GM10248 (cell line): ENCODE data around the gene DTX3.
"Not testable (repeated sequence)": the region's sequence is repeated elsewhere in the genome, so short reads cannot be mapped to it uniquely, and the experiment has no call there.

Source experiments
- CTCF ChIA-PET: fragments of 300-600 bp; sonication (Branson Sonifier 250); formaldehyde crosslinking; extraction: SDS; loops from one replicate; lab custom pipeline; 2021; ENCODE audit warnings: antibody characterized with exemption; lab: Yijun Ruan, JAX
- POLR2A ChIA-PET: fragments of 350-650 bp; sonication (Branson Sonifier 250); formaldehyde crosslinking; extraction: SDS; loops from one replicate; lab custom pipeline; 2020; ENCODE audit warnings: antibody characterized with exemption; lab: Yijun Ruan, JAX
- DNase-seq: peaks from one replicate; pipeline ENCODE4 v3.0.0; 2012; ENCODE audit errors: extremely low spot score
- TF ChIP-seq, protein P1 (sequence below): IDR thresholded peaks from 2 replicates; pipeline ENCODE4 v1.5.1; 2012; ENCODE audit warnings: mild to moderate bottlenecking, low read depth; ENCODE audit errors: extremely low read depth, missing control alignments, control extremely low read depth

Gene DTX3

GRCh38 chr12:57564178-57564740 lies 40.4 kb upstream of the DTX3 start:
- TF ChIP-seq, protein P1, sequence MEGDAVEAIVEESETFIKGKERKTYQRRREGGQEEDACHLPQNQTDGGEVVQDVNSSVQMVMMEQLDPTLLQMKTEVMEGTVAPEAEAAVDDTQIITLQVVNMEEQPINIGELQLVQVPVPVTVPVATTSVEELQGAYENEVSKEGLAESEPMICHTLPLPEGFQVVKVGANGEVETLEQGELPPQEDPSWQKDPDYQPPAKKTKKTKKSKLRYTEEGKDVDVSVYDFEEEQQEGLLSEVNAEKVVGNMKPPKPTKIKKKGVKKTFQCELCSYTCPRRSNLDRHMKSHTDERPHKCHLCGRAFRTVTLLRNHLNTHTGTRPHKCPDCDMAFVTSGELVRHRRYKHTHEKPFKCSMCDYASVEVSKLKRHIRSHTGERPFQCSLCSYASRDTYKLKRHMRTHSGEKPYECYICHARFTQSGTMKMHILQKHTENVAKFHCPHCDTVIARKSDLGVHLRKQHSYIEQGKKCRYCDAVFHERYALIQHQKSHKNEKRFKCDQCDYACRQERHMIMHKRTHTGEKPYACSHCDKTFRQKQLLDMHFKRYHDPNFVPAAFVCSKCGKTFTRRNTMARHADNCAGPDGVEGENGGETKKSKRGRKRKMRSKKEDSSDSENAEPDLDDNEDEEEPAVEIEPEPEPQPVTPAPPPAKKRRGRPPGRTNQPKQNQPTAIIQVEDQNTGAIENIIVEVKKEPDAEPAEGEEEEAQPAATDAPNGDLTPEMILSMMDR: no peak
- ChIA-PET POLR2A (no interaction called here), CTCF (interaction anchor here (12.9 kb wide), 1 partner anchor 19 kb away, joined by 134 read pairs; no protein-coding TSS in a partner anchor)
- DNase-seq: no peak

DNA sequence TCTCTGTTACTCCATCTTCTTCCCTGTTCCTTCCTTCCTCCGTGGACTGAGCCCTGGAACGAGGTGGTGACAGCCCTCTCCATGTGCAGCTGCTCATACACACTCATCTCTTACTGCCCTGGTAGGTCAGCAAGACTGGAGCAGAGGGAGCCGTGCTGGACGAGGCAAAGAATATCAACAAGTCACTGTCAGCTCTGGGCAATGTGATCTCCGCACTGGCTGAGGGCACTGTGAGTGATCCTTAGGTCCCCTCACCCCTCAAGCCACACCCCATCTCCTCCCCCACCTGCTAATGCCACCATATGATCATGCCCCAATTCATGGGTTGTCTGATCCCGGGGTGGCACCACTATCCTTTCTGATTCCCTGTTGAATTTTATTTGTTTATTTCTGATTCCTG lies 35.8 kb upstream of the DTX3 start:
- CTCF ChIA-PET: interaction anchor here (1.6 to 12.9 kb wide), 2 partner anchors 14 to 125 kb away, joined by 3 to 134 read pairs; partner anchors contain the start of gene OS9
- TF ChIP-seq, protein P1: no peak
- no peak for DNase-seq
- POLR2A ChIA-PET: no interaction called here

DNA sequence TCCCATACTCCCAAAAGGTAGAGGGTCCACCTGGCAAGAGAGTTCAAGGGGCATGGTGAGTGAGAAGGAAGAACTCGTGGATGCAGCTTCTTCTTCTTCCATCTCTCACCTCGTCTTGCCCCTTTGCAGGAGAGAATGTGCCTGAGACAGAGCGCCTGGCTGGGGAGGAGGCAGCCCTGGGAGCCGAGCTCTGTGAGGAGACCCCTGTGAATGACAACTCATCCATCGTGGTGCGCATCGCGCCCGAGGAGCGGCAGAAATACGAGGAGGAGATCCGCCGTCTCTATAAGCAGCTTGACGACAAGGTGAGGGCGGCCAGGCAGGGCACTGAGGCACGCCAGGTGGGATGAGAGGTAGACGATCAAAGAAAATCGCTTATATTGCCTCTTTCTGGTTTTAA lies 34.8 kb upstream of the DTX3 start:
- ChIA-PET CTCF (interaction anchor here (1.6 to 12.9 kb wide), 2 partner anchors 13 to 124 kb away, joined by 3 to 134 read pairs; partner anchors contain the start of gene OS9), POLR2A (no interaction called here)
- TF ChIP-seq, protein P1: no peak
- no peak for DNase-seq

DNA sequence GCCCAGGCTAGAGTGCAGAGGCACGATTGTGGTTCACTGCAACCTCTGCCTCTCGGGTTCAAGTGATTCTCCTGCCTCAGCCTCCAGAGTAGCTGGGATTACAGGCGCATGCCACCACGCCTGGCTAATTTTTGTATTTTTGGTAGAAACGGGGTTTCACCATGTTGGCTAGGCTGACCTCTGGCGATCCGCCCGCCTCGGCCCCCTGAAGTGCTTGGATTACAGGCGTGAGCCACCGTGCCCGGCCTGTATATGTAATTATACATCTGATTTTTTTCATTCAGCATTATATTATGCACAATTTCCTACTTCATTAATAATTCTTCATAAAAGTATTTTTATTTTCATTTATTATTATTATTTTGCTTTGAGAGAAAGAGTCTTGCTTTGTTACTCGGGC lies 34.2 kb upstream of the DTX3 start:
- DNase-seq, POLR2A ChIA-PET: not testable (repeated sequence)
- CTCF ChIA-PET: interaction anchor here (1.0 to 12.9 kb wide), 5 partner anchors 8 to 52 kb away, joined by 3 to 134 read pairs (median 4); no protein-coding TSS in a partner anchor

DNA sequence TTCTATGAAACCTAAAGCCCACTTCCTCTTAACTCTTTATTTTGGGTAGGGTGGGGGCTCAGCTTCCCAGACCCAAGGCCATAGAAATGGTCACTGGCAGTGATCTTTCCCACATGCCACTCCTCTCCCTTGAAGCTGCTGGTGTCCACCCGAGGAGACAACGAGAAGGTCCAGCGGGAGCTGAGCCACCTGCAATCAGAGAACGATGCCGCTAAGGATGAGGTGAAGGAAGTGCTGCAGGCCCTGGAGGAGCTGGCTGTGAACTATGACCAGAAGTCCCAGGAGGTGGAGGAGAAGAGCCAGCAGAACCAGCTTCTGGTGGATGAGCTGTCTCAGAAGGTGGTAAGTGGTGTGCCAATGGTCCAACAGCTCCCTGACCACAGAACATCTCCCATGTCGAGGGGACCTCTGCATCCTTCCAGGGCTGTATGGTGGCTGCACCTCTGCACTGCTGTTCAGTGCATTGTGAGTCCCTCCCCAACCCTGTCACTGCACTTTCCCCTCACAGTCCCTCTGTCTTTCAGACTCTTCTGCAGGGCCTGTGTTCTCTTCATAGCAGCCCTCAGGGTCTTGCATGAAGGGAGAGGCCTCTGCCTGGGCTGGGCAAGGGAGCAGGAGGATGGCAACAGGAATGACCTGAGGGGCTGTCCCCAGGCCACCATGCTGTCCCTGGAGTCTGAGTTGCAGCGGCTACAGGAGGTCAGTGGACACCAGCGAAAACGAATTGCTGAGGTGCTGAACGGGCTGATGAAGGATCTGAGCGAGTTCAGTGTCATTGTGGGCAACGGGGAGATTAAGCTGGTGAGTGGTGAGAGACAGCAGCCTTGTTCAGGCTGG lies 32.5 kb upstream of the DTX3 start:
- TF ChIP-seq, protein P1: no peak
- CTCF ChIA-PET: interaction anchor here (1.5 to 12.9 kb wide), 3 partner anchors 11 to 50 kb away, joined by 3 to 134 read pairs (median 5); no protein-coding TSS in a partner anchor
- POLR2A ChIA-PET: no interaction called here
- no peak for DNase-seq

- no peak for DNase-seq
- ChIA-PET CTCF (interaction anchor here (1.1 to 12.9 kb wide), 5 partner anchors 8 to 116 kb away, joined by 3 to 134 read pairs (median 4); partner anchors contain the start of gene GLI1), POLR2A (no interaction called here)
- TF ChIP-seq, protein P1: no peak
Observed at GRCh38 chr12:57574795-57575194, 29.8 kb upstream of the DTX3 start.
